Parathyroid adenoma (tissue), 2 donors: Measurements from ENCODE around the gene LYRM1.
"Not testable (repeated sequence)": the region's sequence is repeated elsewhere in the genome, so short reads cannot be mapped to it uniquely, and the experiment has no call there.

Source experiments
- H2AFZ ChIP-seq: fragments of 300-600 bp; sonication (generic); one replicate; pipeline ENCODE4 v1.7.0; 2017; ENCODE audit warnings: antibody characterized with exemption, mild to moderate bottlenecking
- H3K27ac ChIP-seq: fragments of 300-600 bp; sonication (generic); one replicate; pipeline ENCODE4 v1.7.0; 2017
- H3K27me3 ChIP-seq: fragments of 300-600 bp; sonication (generic); one replicate; pipeline ENCODE4 v1.7.0; 2017; ENCODE audit warnings: low read length; ENCODE audit not compliant: control insufficient read depth, insufficient read depth
- H3K36me3 ChIP-seq: fragments of 300-600 bp; sonication (generic); one replicate; pipeline ENCODE4 v1.7.0; 2017; ENCODE audit warnings: low read length; ENCODE audit not compliant: control insufficient read depth, insufficient read depth
- H3K4me1 ChIP-seq: fragments of 300-600 bp; sonication (generic); one replicate; pipeline ENCODE4 v1.7.0; 2017; ENCODE audit warnings: control low read depth
- H3K4me2 ChIP-seq: fragments of 300-600 bp; sonication (generic); one replicate; pipeline ENCODE4 v1.7.0; 2017; ENCODE audit warnings: low read length
- H3K4me3 ChIP-seq: fragments of 300-600 bp; sonication (generic); one replicate; pipeline ENCODE4 v1.7.0; 2017; ENCODE audit warnings: low read depth, low read length
- H3K79me2 ChIP-seq: fragments of 300-600 bp; sonication (generic); one replicate; pipeline ENCODE4 v1.7.0; 2017; ENCODE audit warnings: control low read depth
- H3K9ac ChIP-seq: fragments of 300-600 bp; sonication (generic); one replicate; pipeline ENCODE4 v1.7.0; 2017; ENCODE audit warnings: mild to moderate bottlenecking
- H3K9me3 ChIP-seq: fragments of 300-600 bp; sonication (generic); one replicate; pipeline ENCODE4 v1.7.0; 2017; ENCODE audit warnings: low read length; ENCODE audit not compliant: control insufficient read depth
- CTCF ChIP-seq: fragments of 300-600 bp; sonication (generic); IDR thresholded peaks from one replicate; pipeline ENCODE4 v1.7.0; 2017; ENCODE audit warnings: antibody characterized with exemption, mild to moderate bottlenecking
- donor health status: primary hyperparathyroidism.

The LYRM1 gene

DNA sequence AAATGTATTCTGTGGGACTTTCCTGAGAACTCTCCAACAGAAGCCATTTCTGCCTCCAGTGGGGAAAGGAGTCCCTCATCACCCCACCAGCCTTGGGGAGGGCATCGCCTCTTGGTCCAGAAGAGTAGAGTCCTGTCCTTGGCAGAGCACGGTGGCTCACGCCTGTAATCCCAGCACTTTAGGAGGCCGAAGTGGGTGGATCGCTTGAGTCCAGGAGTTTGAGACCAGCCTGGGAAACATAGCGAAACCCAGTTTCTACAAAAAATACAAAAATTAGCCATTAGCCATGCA is 41.0 kb downstream of the LYRM1 start:
- H3K27me3 ChIP-seq = no peaks in the 10 kb centered on the region
- H3K27ac ChIP-seq = no peak overlapping the region
- H3K4me3 ChIP-seq = no peak overlapping the region
- no peaks in the 10 kb centered on the region for H3K4me1 ChIP-seq
- no peaks in the 10 kb centered on the region for H3K36me3 ChIP-seq
- no peak for TF ChIP-seq CTCF
- no peaks in the 10 kb centered on the region for H3K9me3 ChIP-seq
- H3K9ac ChIP-seq = no peak overlapping the region
- H3K4me2 ChIP-seq = no peak overlapping the region
- no peaks in the 10 kb centered on the region for H3K79me2 ChIP-seq
- H2AFZ ChIP-seq = no peak overlapping the region

DNA sequence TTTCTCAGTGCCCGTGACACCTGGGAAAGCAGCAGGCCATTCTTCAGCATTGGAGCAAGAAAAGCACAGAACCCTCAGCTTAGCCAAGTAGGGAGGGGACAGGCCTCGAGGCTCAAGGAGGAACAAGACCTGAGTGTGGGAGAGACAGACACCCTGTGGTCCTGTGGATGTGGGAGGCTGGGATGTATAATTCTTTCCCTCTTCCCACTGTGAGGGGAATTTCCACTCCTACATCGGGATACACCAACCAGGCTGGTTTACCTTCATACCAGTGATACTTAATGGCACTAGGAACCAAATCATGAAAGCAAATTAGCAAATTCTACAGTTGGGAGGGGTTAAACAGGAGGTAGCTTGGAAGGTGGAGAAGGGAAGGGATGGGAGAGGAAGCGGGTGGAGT is 41.7 kb downstream of the LYRM1 start:
- H3K27me3 ChIP-seq = no peaks in the 10 kb centered on the region
- H3K79me2 ChIP-seq = no peaks in the 10 kb centered on the region
- H2AFZ ChIP-seq = no peak overlapping the region
- no peak overlapping the region for H3K4me2 ChIP-seq
- H3K27ac ChIP-seq = no peak overlapping the region
- no peak for TF ChIP-seq CTCF
- H3K4me1 ChIP-seq = no peaks in the 10 kb centered on the region
- H3K9me3 ChIP-seq = no peaks in the 10 kb centered on the region
- H3K4me3 ChIP-seq = no peak overlapping the region
- H3K9ac ChIP-seq = no peak overlapping the region
- no peaks in the 10 kb centered on the region for H3K36me3 ChIP-seq

DNA sequence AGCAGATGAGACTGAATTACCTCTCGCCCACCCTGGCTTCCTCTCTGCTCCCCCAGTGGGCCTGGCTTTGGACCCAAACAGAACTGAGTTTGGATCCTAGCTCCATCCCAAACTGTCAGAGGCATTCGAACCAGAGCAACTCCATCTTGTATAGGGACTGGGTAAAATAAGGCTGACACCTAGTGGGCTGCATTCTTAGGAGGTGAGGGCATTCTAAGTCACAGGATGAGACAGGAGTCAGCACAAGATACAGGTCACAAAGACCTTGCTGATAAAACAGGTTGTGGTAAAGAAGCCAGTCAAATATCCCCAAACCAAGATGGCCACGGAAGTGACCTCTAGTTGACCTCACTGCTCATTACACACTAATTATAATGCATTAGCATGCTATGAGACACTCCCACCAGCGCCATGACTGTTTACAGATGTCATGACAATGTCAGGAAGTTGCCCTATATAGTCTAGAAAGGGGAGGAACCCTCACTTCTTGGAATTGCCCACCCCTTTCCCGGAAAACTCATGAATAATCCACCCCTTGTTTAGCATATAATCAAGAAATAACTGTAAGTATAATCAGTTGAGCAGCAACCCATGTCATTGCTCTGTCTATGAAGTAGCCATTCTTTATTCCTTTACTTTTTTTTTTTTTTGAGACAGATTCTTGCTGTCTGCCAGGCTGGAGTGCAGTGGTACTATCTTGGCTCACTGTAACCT is 44.4 kb downstream of the LYRM1 start:
- Histone ChIP-seq H3K4me1 (no peaks in the 10 kb centered on the region), H3K4me3 (no peak overlapping the region), H3K27me3 (no peaks in the 10 kb centered on the region), H3K9ac (no peak overlapping the region), H3K27ac (no peak overlapping the region), H3K36me3 (no peaks in the 10 kb centered on the region), H3K4me2 (no peak overlapping the region), H3K79me2 (no peaks in the 10 kb centered on the region), H2AFZ (no peak overlapping the region), H3K9me3 (no peaks in the 10 kb centered on the region)
- TF ChIP-seq CTCF = no peak

GRCh38 chr16:20945575-20945875 is 45.0 kb downstream of the LYRM1 start:
- not testable (repeated sequence) for H3K27me3 ChIP-seq, H3K4me1 ChIP-seq, H3K79me2 ChIP-seq, H3K27ac ChIP-seq, H3K9me3 ChIP-seq, H3K36me3 ChIP-seq, H3K9ac ChIP-seq, H3K4me3 ChIP-seq, H2AFZ ChIP-seq, H3K4me2 ChIP-seq

GRCh38 chr16:20946015-20946629 is 45.6 kb downstream of the LYRM1 start:
- Histone ChIP-seq H3K27me3 (no peaks in the 10 kb centered on the region), H3K9ac (no peak overlapping the region), H3K79me2 (no peaks in the 10 kb centered on the region), H3K27ac (no peak overlapping the region), H3K4me2 (no peak overlapping the region), H3K4me3 (no peak overlapping the region), H3K4me1 (no peaks in the 10 kb centered on the region), H2AFZ (no peak overlapping the region), H3K9me3 (no peaks in the 10 kb centered on the region), H3K36me3 (no peaks in the 10 kb centered on the region)
- no peak for TF ChIP-seq CTCF
